Transverse colon (tissue), 4 donors: Measurements from ENCODE around the gene ATP6AP1. TPM values are rescaled to one million over a fixed set of nuclear protein-coding genes. Genes with fewer than 3 reads are reported as not detected.
A peak's percentile ranks its signal among the peaks of the same experiment; 100 is the strongest.

Experiments used
- DNase-seq: peaks from one replicate; pipeline ENCODE4 v3.0.0-alpha.2; 2019
- H3K27ac ChIP-seq, 4 donors: fragments of 200-600 bp; sonication (generic); 2 replicates each; pipeline ENCODE4 v1.5.1; 2016 to 2018; ENCODE audit warnings: inconsistent platforms in 4 of 4
- H3K27me3 ChIP-seq: fragments of 200-600 bp; sonication (generic); 2 replicates; pipeline ENCODE4 v1.5.1; 2017; ENCODE audit warnings: inconsistent platforms
- H3K36me3 ChIP-seq, 4 donors: fragments of 200-600 bp; sonication (generic); 2 replicates each; pipeline ENCODE4 v1.5.1; 2017 to 2019; ENCODE audit warnings: inconsistent platforms in 4 of 4
- H3K4me1 ChIP-seq, 4 donors: fragments of 200-600 bp; sonication (generic); 2 replicates each; pipeline ENCODE4 v1.5.1; 2017 to 2020; ENCODE audit warnings: inconsistent platforms in 4 of 4
- H3K4me3 ChIP-seq, 4 donors: fragments of 200-600 bp; sonication (generic); 1 replicate in 1 of 4; 2 replicates in 3 of 4; pipeline versions ENCODE4 v1.5.1 to v1.6.1; 2017 to 2019; ENCODE audit warnings: inconsistent platforms in 4 of 4
- H3K9me3 ChIP-seq, 2 donors: fragments of 200-600 bp; sonication (generic); 2 replicates each; pipeline ENCODE4 v1.5.1; 2017 to 2019; ENCODE audit warnings: inconsistent platforms in 2 of 2
- CTCF ChIP-seq, 5 experiments: fragments of 200-600 bp in 3 of 5; fragments of 450-650 bp in 2 of 5; sonication (generic) in 3 of 5; IDR thresholded peaks; 1 replicate in 2 of 5; 2 replicates in 3 of 5; pipeline ENCODE4 v1.5.1; 2016 to 2017; ENCODE audit warnings: antibody characterized with exemption in 5 of 5, inconsistent platforms in 3 of 5, mild to moderate bottlenecking in 2 of 5, moderate library complexity in 1 of 5
- EP300 ChIP-seq: sonication (generic); formaldehyde crosslinking; IDR thresholded peaks from one replicate; pipeline ENCODE4 v1.6.1; 2017; ENCODE audit warnings: antibody characterized with exemption, low read depth
- POLR2A ChIP-seq: fragments of 450-650 bp; IDR thresholded peaks from one replicate; pipeline ENCODE4 v1.6.1; 2016; ENCODE audit warnings: antibody characterized with exemption, mild to moderate bottlenecking, moderate library complexity
- POLR2AphosphoS5 ChIP-seq, 3 donors: sonication (generic); formaldehyde crosslinking; IDR thresholded peaks; one replicate each; pipeline ENCODE4 v1.6.1; 2016; ENCODE audit warnings: antibody characterized with exemption in 3 of 3
- WGBS, 2 donors: methylation state at CpG; one replicate each; pipeline ENCODE4 v1.1.5; 2018; ENCODE audit warnings: low coverage in 1 of 2; 5-methylcytosine and 5-hydroxymethylcytosine counted together
- in situ Hi-C, 4 donors: fragments of 200-750 bp; cut with MboI; loops; one replicate each; pipeline versions ENCODE4 v1.15.0 to v1.15.1; 2017; ENCODE audit warnings: low sequenced_read_pairs in 3 of 4, low pct_ligation_motif_present in 1 of 4, low pct_unique_long_range_greater_than_20kb in 1 of 4
- intact Hi-C: fragments of 100-400 bp; cut with DNase I; formaldehyde crosslinking; loops from one replicate; pipeline ENCODE4 v1.15.1; 2023; ENCODE audit warnings: low total_unique reads
- total RNA-seq, 4 donors: library from RNA; depleted of rRNA; stranded (reverse); fragments of >200 nt; gene quantifications; one replicate each; pipeline ENCODE4 v1.1.0, GENCODE V29; 2016

Gene ATP6AP1
- total RNA-seq, 4 donors from 2014 or later, result 26.5 to 118 (median 61.7) TPM

- DNase-seq, result no peak
- Histone ChIP-seq H3K36me3 (no peaks in the 10 kb centered on the region), H3K27ac (no peak overlapping the region), H3K4me1 (peaks cover 0 to 5% (median 2%) of the 10 kb centered on the region in 4 donors), H3K9me3 (no peaks in the 10 kb centered on the region), H3K4me3 (no peak overlapping the region), H3K27me3 (no peaks in the 10 kb centered on the region)
- no peak for TF ChIP-seq POLR2A
- no peak for TF ChIP-seq POLR2AphosphoS5 (IDR thresholded peaks at IDR 0.05)
- TF ChIP-seq EP300, result no peak
- in situ Hi-C loops, result no loop called here
- WGBS, 2 donors, result 77% methylated on average over 7 of the region's 7 CpGs; no CpG with 5 or more reads in 1 of the 2 donors
- intact Hi-C loops, result loop anchor here (1.0 kb wide), 1 partner anchor 17 kb away; no protein-coding TSS in a partner anchor
These were observed 45.2 kb downstream of the ATP6AP1 start for GRCh38 chrX:154473683-154474082.

GRCh38 chrX:154476821-154477220 lies 48.3 kb downstream of the ATP6AP1 start:
- DNase-seq, result no peak
- in situ Hi-C loops, result no loop called here

GRCh38 chrX:154477891-154478477 lies 49.5 kb downstream of the ATP6AP1 start:
- no peaks in the 10 kb centered on the region for H3K27me3 ChIP-seq
- H3K4me1 ChIP-seq, result peaks cover 4 to 6% (median 5%) of the 10 kb centered on the region in 4 donors
- no peaks in the 10 kb centered on the region for H3K9me3 ChIP-seq
- no peak for DNase-seq
- intact Hi-C loops (no loop called here), in situ Hi-C loops (no loop called here)
- no peak for TF ChIP-seq POLR2A
- no peak for TF ChIP-seq POLR2AphosphoS5 (IDR thresholded peaks at IDR 0.05)
- TF ChIP-seq CTCF (IDR thresholded peaks at IDR 0.05), result no peak
- no peak for TF ChIP-seq EP300
- peak overlapping the region in 3 of 4 donors; percentile 43 to 50 (median 46) for H3K4me3 ChIP-seq
- peak overlapping the region; percentile 82 to 91 (median 85) for H3K27ac ChIP-seq
- no peaks in the 10 kb centered on the region for H3K36me3 ChIP-seq
- 76% methylated on average over 24 of the region's 24 CpGs; no CpG with 5 or more reads in 1 of the 2 donors for WGBS, 2 donors

More at GRCh38 chrX:154476821-154477220, 48.3 kb downstream of the ATP6AP1 start:
- H3K9me3 ChIP-seq, result no peaks in the 10 kb centered on the region
- H3K4me1 ChIP-seq, result peaks cover 4 to 6% (median 5%) of the 10 kb centered on the region in 4 donors
- intact Hi-C loops, result no loop called here
- H3K27ac ChIP-seq, result no peak overlapping the region
- no peak overlapping the region for H3K4me3 ChIP-seq
- H3K36me3 ChIP-seq, result no peaks in the 10 kb centered on the region
- WGBS, 2 donors, result 87% methylated on average over 8 of the region's 8 CpGs; no CpG with 5 or more reads in 1 of the 2 donors
- TF ChIP-seq POLR2AphosphoS5 (IDR thresholded peaks at IDR 0.05) (no peak), CTCF (IDR thresholded peaks at IDR 0.05) (no peak), EP300 (no peak), POLR2A (no peak)
- no peaks in the 10 kb centered on the region for H3K27me3 ChIP-seq

- H3K27me3 ChIP-seq, result no peaks in the 10 kb centered on the region
- H3K36me3 ChIP-seq, result no peaks in the 10 kb centered on the region
- intact Hi-C loops (no loop called here), in situ Hi-C loops (no loop called here)
- peaks cover 4 to 6% (median 5%) of the 10 kb centered on the region in 4 donors for H3K4me1 ChIP-seq
- H3K27ac ChIP-seq, result peak within 1 kb of the TSS; percentile 82 to 91 (median 85)
- H3K9me3 ChIP-seq, result no peaks in the 10 kb centered on the region
- peak within 1 kb of the TSS; percentile 30 to 50 (median 44) for H3K4me3 ChIP-seq
- DNase-seq, result peak; percentile 96
- TF ChIP-seq CTCF (IDR thresholded peaks at IDR 0.05), result no peak
- TF ChIP-seq EP300, result no peak
- peak; percentile 59 for TF ChIP-seq POLR2A
- peak; percentile 62 to 67 (median 66) for TF ChIP-seq POLR2AphosphoS5 (IDR thresholded peaks at IDR 0.05)
- 62% methylated on average over 84 of the region's 85 CpGs; no CpG with 5 or more reads in 1 of the 2 donors for WGBS, 2 donors
These were observed 50.5 kb downstream of the ATP6AP1 start, which contains the start of gene LAGE3 for GRCh38 chrX:154478728-154479622. Gene LAGE3 (minus strand): TSS chrX:154479281. CDS start chrX:154478915, 366 bp downstream.
